NB4 (cell line): ENCODE results near the gene RGPD8.

ENCODE experiments used
- DNase-seq: peaks from one replicate; pipeline ENCODE4 v3.0.0; 2010; ENCODE audit warnings: low read depth
- H3K4me3 ChIP-seq: one replicate; pipeline ENCODE4 v1.5.1; 2011; ENCODE audit warnings: mild to moderate bottlenecking, low read depth, low read length, moderate library complexity
- CTCF ChIP-seq: IDR thresholded peaks from one replicate; pipeline ENCODE4 v1.5.1; 2012; ENCODE audit warnings: low read depth, low read length
- MYC ChIP-seq: IDR thresholded peaks from 2 replicates; pipeline ENCODE4 v1.6.1; 2011; ENCODE audit warnings: low read depth, low read length
- POLR2A ChIP-seq: IDR thresholded peaks from 2 replicates; pipeline ENCODE4 v1.6.1; 2011; ENCODE audit warnings: mild to moderate bottlenecking; ENCODE audit not compliant: insufficient read length; ENCODE audit errors: extremely low read depth
- TF ChIP-seq, protein P1 (sequence below): IDR thresholded peaks from 2 replicates; pipeline ENCODE4 v1.6.1; 2011; ENCODE audit warnings: low read depth, low read length

The RGPD8 gene

GRCh38 chr2:112332123-112332696 is 101.2 kb downstream of the RGPD8 start:
- DNase-seq, result no peak
- H3K4me3 ChIP-seq, result no peak overlapping the region
- TF ChIP-seq CTCF, result no peak
- TF ChIP-seq, protein P1, sequence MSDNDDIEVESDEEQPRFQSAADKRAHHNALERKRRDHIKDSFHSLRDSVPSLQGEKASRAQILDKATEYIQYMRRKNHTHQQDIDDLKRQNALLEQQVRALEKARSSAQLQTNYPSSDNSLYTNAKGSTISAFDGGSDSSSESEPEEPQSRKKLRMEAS, result no peak
- no peak for TF ChIP-seq MYC
- TF ChIP-seq POLR2A, result no peak

- no peak for DNase-seq
- TF ChIP-seq POLR2A (no peak), CTCF (no peak), MYC (no peak)
- TF ChIP-seq, protein P1, result no peak
- no peak overlapping the region for H3K4me3 ChIP-seq
These were observed 110.5 kb downstream of the RGPD8 start for GRCh38 chr2:112322919-112323318.

GRCh38 chr2:112321375-112322320 is 111.8 kb downstream of the RGPD8 start:
- no peak overlapping the region for H3K4me3 ChIP-seq
- TF ChIP-seq MYC, result no peak
- TF ChIP-seq CTCF, result no peak
- TF ChIP-seq, protein P1, result no peak
- no peak for TF ChIP-seq POLR2A
- DNase-seq, result no peak
